Thyroid gland (tissue), 4 donors: Measurements from ENCODE around the gene CDH18.

Experiments
- POLR2A ChIP-seq, 2 donors: fragments of 450-650 bp; IDR thresholded peaks; one replicate each; pipeline ENCODE4 v1.6.1; 2017; ENCODE audit warnings: antibody characterized with exemption in 2 of 2, mild to moderate bottlenecking in 2 of 2, moderate library complexity in 1 of 2
- TF ChIP-seq, protein P1 (sequence below), 6 experiments: fragments of 200-600 bp in 3 of 6; fragments of 450-650 bp in 3 of 6; sonication (generic) in 3 of 6; IDR thresholded peaks; one replicate each; pipeline ENCODE4 v1.5.1; 2016 to 2019; ENCODE audit warnings: antibody characterized with exemption in 6 of 6, mild to moderate bottlenecking in 2 of 6, inconsistent platforms in 1 of 6, moderate library complexity in 1 of 6

DNA sequence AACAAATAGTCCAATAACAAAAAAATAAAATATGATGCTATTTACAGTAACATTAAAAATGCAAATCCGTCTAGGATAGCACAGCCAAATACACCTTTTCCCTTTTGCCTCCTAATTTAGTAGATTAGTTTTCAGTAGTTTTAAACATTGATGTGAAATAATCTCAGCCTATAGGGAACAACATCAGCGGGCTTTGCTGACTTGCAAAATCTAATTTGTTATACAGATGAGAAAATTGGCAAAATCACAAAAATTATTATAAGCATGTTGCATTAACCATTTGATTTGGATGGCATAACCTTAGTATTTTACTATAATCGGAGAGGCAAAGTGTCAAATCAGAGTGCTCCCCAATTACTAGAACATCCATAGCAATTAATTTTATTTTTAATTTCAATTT, 563.5 kb downstream of the CDH18 start:
- TF ChIP-seq, protein P1, sequence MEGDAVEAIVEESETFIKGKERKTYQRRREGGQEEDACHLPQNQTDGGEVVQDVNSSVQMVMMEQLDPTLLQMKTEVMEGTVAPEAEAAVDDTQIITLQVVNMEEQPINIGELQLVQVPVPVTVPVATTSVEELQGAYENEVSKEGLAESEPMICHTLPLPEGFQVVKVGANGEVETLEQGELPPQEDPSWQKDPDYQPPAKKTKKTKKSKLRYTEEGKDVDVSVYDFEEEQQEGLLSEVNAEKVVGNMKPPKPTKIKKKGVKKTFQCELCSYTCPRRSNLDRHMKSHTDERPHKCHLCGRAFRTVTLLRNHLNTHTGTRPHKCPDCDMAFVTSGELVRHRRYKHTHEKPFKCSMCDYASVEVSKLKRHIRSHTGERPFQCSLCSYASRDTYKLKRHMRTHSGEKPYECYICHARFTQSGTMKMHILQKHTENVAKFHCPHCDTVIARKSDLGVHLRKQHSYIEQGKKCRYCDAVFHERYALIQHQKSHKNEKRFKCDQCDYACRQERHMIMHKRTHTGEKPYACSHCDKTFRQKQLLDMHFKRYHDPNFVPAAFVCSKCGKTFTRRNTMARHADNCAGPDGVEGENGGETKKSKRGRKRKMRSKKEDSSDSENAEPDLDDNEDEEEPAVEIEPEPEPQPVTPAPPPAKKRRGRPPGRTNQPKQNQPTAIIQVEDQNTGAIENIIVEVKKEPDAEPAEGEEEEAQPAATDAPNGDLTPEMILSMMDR (IDR thresholded peaks at IDR 0.05), result no peak
- no peak for TF ChIP-seq POLR2A (IDR thresholded peaks at IDR 0.05)
